IPS-15b (cell line): Measurements from ENCODE around the gene MAP2K4.

Experiments used
- H3K27me3 ChIP-seq: one replicate; pipeline ENCODE4 v1.6.1; 2013; ENCODE audit warnings: low read length; ENCODE audit not compliant: control insufficient read depth, insufficient read depth
- H3K36me3 ChIP-seq: one replicate; pipeline ENCODE4 v1.6.1; 2013; ENCODE audit warnings: low read length; ENCODE audit not compliant: control insufficient read depth, insufficient read depth
- H3K4me1 ChIP-seq: one replicate; pipeline ENCODE4 v1.6.1; 2013; ENCODE audit warnings: mild to moderate bottlenecking, low read length; ENCODE audit not compliant: control insufficient read depth, insufficient read depth
- H3K4me3 ChIP-seq: one replicate; pipeline ENCODE4 v1.5.1; 2013; ENCODE audit warnings: low read depth, low read length
- H3K9ac ChIP-seq: one replicate; pipeline ENCODE4 v1.6.1; 2013; ENCODE audit warnings: low read depth, mild to moderate bottlenecking, low read length
- H3K9me3 ChIP-seq: one replicate; pipeline ENCODE4 v1.6.1; 2013; ENCODE audit warnings: mild to moderate bottlenecking, low read length; ENCODE audit not compliant: control insufficient read depth, insufficient read depth

Gene MAP2K4

DNA sequence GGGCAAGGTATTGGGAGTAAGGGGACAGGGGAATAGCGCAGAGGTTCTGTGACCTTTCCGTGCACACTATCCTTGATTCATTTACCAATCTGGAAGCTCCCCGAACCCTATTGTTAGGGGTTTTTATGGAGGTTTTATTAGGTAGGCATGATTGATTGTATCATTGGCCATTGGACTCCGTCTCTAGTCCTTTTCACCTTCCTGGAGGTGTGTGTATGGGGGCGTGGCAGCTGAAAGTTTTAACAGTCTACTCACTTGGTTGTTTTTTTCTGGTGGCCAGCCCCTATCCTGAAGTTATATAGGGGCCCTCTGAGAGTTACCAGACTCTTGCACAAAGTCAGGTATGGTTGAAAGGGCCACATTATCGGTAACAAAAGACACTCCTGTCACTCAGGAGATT is 23.0 kb downstream of the MAP2K4 start:
- Histone ChIP-seq H3K27me3 (no peaks in the 10 kb centered on the region), H3K9me3 (no peaks in the 10 kb centered on the region), H3K9ac (no peak overlapping the region), H3K4me1 (peaks cover 21% of the 10 kb centered on the region), H3K36me3 (no peaks in the 10 kb centered on the region), H3K4me3 (no peak overlapping the region)

DNA sequence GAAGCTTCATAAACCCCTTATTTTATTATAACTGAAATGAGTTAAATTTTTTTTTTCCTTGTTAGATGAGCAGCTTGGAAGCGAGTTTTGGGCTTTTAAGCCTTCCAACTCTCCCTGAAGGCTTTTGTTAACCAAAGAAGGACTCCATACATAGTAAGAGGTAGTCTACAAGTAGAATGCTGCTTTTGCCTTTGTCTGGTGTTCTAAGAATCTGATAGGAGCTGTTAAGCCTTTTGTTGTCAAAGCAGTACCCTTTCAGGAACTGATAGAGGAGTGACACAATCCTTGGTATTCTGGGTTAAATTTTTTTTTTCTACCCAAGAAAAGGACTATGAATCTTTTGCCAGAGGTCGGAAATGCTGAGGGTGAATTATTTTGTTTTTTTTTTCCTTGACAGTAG is 26.1 kb downstream of the MAP2K4 start:
- peaks cover 39% of the 10 kb centered on the region for H3K4me1 ChIP-seq
- no peak overlapping the region for H3K4me3 ChIP-seq
- H3K9ac ChIP-seq, result no peak overlapping the region
- no peaks in the 10 kb centered on the region for H3K36me3 ChIP-seq
- no peaks in the 10 kb centered on the region for H3K9me3 ChIP-seq
- H3K27me3 ChIP-seq, result no peaks in the 10 kb centered on the region

DNA sequence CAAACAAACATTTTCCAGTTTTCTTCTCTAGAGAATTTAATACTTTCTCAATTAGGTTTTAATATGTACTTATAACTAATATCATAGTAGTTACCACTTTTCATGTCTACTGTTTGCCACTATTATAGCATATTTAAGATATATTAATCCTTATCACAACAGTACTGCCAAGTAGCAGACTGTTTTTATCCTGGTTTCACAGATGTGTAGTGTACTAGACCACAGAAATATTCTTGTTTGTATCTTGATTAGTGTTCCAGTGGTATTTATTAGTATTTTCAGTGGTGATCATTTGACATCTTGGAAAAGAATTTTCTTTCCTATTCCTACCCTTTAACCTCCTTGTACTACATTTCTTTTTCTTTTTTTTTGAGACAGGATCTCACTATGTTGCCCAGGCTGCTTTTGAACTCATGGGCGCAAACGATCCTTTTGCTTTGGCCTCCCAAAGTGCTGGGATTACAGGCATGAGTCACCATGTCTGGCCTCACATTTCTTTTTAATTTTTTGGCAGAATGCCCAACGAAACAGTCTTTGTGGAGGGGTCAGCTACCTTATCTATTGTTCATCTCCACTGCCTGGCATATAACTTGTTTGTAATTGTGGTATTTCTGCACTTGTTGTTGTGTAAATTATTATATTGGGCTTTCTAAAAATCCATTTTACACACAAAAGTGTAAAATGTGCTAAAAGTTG is 27.2 kb downstream of the MAP2K4 start:
- no peak overlapping the region for H3K4me3 ChIP-seq
- no peak overlapping the region for H3K9ac ChIP-seq
- H3K36me3 ChIP-seq, result no peaks in the 10 kb centered on the region
- peaks cover 48% of the 10 kb centered on the region for H3K4me1 ChIP-seq
- H3K27me3 ChIP-seq, result no peaks in the 10 kb centered on the region
- H3K9me3 ChIP-seq, result no peaks in the 10 kb centered on the region

DNA sequence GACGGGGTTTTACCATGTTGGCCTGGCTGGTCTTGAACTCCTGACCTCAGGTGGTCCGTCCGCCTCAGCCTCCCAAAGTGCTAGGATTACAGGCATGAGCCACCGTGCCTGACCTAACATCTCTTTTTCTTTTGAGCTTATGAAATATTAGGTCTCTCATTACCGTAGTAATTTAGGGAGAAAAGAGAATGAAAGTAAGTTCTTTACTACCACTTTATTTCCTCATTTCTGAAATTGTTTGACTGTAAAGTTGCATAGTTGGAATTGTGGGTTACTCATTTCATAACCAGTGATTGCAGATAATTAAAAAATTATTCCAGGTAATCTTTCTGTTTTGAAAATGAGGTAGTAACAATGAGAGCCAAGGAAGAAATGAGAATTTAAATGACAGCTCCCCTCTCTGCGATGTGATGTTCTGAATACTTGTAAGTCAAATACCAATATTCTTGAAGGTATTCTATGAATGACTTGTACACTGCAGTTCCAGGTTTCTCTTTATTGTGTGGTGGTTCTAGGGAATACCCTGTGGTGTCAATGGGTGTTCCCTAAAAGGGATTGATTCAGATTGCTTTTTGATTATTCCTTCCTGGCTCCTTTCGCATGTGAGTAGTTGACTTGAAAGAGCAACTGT is 28.3 kb downstream of the MAP2K4 start:
- no peak overlapping the region for H3K4me3 ChIP-seq
- peaks cover 48% of the 10 kb centered on the region for H3K4me1 ChIP-seq
- H3K36me3 ChIP-seq, result no peaks in the 10 kb centered on the region
- H3K27me3 ChIP-seq, result no peaks in the 10 kb centered on the region
- H3K9me3 ChIP-seq, result no peaks in the 10 kb centered on the region
- no peak overlapping the region for H3K9ac ChIP-seq

DNA sequence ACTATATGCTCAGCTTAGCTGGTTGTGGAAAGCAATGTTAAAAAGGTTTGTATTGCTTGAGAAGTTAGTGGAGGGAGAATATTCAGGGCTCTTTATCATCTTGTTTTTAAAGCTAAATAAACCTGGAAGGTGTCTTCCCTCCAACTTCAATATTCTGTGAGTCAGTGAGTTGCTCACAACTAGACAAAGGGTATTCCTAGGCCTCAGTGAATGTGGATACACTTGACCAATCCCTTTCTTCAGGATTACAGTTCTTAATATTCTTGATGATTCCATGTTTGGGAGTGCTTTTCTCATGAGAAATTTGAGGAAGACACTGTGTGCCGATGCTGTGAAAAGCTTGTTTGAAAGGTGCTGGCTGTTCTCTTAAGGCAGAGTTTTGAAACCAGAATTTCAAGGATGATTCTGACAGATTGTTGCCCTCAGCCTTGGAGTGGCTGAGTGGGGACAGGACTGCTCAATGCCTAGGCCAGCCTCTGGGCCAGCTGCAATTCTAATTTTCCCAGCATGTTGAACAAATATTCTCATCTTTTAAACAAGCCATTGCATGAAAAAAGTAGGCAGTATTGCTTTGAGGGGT is 30.1 kb downstream of the MAP2K4 start:
- Histone ChIP-seq H3K9ac (no peak overlapping the region), H3K4me1 (peaks cover 42% of the 10 kb centered on the region), H3K27me3 (no peaks in the 10 kb centered on the region), H3K4me3 (no peak overlapping the region), H3K9me3 (no peaks in the 10 kb centered on the region), H3K36me3 (no peaks in the 10 kb centered on the region)

DNA sequence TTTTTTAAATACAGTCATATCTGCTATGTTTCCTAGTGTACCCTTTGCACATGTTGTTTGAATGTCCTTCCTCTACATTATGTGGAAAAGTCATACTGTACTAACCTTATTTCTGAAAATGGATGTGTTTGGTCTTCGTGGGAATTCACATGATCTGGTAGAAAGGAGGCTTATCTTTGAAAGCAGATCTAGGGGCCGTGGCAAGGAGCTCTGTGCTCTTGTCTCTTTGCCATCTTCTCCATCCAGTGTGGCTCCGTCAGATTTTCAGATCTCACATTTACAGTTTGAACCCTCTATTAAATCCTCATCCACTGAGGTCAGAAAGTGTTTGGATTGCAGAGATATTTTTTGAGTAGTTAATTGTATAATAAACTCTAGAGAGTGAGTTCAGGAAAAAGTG is 32.9 kb downstream of the MAP2K4 start:
- Histone ChIP-seq H3K4me1 (peaks cover 30% of the 10 kb centered on the region), H3K4me3 (no peak overlapping the region), H3K36me3 (no peaks in the 10 kb centered on the region), H3K27me3 (no peaks in the 10 kb centered on the region), H3K9ac (no peak overlapping the region), H3K9me3 (no peaks in the 10 kb centered on the region)

DNA sequence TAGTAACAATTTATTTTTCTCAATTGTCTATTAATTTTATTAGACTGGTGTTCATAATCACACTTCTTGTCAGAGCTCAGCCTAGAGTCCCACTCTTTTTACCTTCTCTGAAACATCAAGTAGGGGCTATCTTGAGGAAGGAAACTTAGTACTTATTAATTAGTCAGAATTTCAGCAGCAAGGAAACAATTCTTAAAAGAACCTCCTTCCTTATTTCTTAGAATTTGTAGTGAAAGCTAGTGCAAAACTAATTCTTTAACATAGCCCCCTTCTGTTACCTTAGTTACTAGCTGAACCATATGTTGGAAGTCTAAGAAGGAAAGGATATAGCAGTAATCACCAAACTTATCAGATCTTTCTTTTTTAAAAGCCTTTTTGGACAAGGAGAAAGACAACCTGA is 35.2 kb downstream of the MAP2K4 start:
- Histone ChIP-seq H3K36me3 (no peaks in the 10 kb centered on the region), H3K4me1 (peaks cover 17% of the 10 kb centered on the region), H3K9ac (no peak overlapping the region), H3K27me3 (no peaks in the 10 kb centered on the region), H3K9me3 (no peaks in the 10 kb centered on the region), H3K4me3 (no peak overlapping the region)

DNA sequence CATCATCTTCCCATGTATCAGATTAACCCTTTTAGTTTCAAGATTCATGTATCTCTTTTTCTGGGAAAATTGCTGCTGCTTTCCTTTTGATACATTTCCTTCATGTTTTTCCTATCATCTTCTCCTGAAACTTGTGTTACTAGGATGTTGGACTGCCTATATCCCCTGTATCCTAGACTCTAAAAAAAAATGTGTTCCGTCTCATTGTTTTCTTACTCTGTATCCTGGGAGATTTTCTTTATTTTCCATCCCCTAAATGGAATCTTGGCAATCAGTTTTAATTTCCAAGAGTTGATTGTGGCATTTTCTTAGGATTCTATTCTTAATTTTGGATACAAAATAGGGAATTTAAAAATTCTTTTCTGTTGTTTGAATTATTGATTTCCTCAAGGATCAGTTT is 36.8 kb downstream of the MAP2K4 start:
- H3K9me3 ChIP-seq, result no peaks in the 10 kb centered on the region
- no peak overlapping the region for H3K4me3 ChIP-seq
- H3K36me3 ChIP-seq, result no peaks in the 10 kb centered on the region
- H3K4me1 ChIP-seq, result peaks cover 5% of the 10 kb centered on the region
- no peak overlapping the region for H3K9ac ChIP-seq
- no peaks in the 10 kb centered on the region for H3K27me3 ChIP-seq

DNA sequence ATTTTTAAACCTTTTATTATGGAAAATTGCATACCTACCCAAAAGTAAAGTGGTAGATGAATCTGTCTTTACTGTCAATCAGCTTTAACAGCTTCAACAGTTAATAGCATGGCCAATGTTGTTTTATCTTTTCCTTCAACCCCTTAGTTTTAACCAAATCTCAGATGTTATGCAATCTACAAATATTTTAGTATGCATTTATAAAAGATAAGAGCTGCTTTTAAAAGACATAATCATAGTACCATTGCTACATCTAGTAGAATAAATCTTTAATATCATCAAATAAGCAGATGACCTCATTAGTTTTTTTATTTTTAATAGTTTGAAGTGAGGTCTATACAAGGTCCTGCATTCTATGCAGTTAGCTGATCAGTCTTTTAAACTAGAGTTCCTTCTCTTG is 37.9 kb downstream of the MAP2K4 start:
- H3K9me3 ChIP-seq, result no peaks in the 10 kb centered on the region
- H3K27me3 ChIP-seq, result no peaks in the 10 kb centered on the region
- peaks cover 3% of the 10 kb centered on the region for H3K4me1 ChIP-seq
- no peak overlapping the region for H3K9ac ChIP-seq
- no peak overlapping the region for H3K4me3 ChIP-seq
- no peaks in the 10 kb centered on the region for H3K36me3 ChIP-seq

DNA sequence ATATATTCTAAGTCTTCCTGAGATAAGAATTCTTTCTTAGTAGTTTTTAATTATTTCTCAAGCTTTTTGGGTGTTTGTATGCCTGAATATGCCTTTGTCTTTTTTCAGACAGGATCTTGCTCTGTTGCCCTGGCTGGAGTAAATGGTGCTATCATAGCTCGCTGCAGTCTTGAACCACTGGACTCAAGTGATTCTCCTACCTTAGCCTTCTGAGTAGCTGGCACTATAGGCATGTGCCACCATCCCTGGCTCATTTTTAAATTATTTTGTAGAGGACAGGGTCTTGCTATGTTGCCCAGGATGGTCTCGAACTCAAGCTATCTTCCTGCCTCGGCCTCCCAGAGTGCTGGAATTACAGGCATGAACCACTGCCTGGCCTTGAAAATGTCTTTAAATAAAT is 41.6 kb downstream of the MAP2K4 start:
- no peaks in the 10 kb centered on the region for H3K27me3 ChIP-seq
- no peak overlapping the region for H3K4me3 ChIP-seq
- no peak overlapping the region for H3K9ac ChIP-seq
- H3K9me3 ChIP-seq, result no peaks in the 10 kb centered on the region
- H3K4me1 ChIP-seq, result no peaks in the 10 kb centered on the region
- H3K36me3 ChIP-seq, result no peaks in the 10 kb centered on the region

DNA sequence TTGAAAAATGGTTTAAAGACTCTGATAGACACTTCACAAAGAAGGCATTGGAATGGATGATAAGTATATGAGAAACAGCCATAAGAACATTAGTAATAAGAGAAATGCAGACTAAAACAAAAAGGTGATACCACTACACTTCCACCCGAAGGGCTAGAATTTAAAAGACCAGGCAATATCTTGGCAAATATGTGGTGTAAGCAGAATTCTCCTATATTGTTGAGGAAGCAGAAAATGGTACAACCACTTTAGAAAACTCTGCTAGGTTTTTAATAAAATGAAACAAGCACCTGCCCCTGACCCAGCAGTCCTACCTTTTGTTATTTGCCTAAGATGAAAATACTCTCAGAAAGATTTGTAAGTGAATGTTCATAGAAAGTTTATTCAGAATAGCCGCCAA is 43.7 kb downstream of the MAP2K4 start:
- no peak overlapping the region for H3K9ac ChIP-seq

DNA sequence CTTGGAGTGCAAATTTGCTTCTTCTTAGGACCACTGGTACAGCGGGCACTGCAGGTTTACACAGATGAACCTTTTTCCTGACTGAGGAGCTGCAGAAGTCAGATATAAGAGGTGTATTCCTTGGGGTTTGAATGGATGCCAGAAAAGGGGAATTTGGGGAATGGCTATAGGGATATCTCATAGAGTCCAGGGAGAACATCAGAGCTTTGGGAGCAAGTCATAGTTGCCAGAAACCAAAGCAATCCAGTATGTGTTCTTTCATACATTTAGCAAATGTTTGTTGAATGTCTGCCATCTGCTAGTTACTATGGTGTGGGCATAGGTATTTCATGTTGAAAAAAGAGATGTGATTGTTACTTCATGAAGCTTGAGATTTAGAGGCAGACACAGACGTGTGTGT is 46.8 kb downstream of the MAP2K4 start:
- no peak overlapping the region for H3K4me3 ChIP-seq
- no peaks in the 10 kb centered on the region for H3K4me1 ChIP-seq
- H3K9ac ChIP-seq, result no peak overlapping the region
- H3K27me3 ChIP-seq, result no peaks in the 10 kb centered on the region
- H3K9me3 ChIP-seq, result no peaks in the 10 kb centered on the region
- no peaks in the 10 kb centered on the region for H3K36me3 ChIP-seq

More for the DNA sequence above, 43.7 kb downstream of the MAP2K4 start:
- H3K9me3 ChIP-seq, result no peaks in the 10 kb centered on the region
- no peaks in the 10 kb centered on the region for H3K36me3 ChIP-seq
- no peak overlapping the region for H3K4me3 ChIP-seq
- no peaks in the 10 kb centered on the region for H3K27me3 ChIP-seq
- no peaks in the 10 kb centered on the region for H3K4me1 ChIP-seq
